ENCODE results near the gene GALNT2.

The GALNT2 gene

DNA sequence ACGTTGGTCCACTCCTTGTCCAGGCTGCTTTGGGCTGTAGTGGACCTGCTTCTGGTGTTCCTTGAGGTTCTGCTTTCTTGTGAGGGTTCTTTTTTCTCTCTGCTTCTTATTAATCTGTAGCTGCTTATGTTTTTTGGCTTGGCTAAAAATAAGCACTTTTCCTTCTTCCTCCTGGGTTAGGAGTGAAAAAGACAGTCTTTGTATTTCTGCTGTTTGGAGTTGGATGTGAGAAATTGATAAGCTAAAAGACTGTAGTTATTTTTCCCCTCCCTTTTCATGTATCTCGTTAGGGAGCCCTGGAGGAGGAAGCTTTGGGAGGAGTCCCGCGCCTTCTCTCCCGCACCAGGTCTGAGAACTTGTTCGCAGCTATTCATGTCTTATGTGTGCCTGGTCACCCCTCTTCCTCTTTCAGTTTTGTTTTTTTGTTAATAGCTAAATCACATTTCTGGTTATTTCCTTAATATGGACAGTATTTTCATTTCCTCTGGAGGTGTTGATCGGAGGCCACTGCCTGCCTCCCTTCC lies 79.0 kb downstream of the GALNT2 start:
- no peak for DNase-seq (ENCODE audit: low read depth in 2 of 2)

- DNase-seq (ENCODE audit: low read depth in 2 of 2) = no peak
Observed at GRCh38 chr1:230146709-230147108, 79.7 kb downstream of the GALNT2 start.

GRCh38 chr1:230147253-230148125 lies 80.5 kb downstream of the GALNT2 start:
- no peak for DNase-seq (ENCODE audit: low read depth in 2 of 2)

GRCh38 chr1:230148126-230148652 lies 81.2 kb downstream of the GALNT2 start:
- DNase-seq (ENCODE audit: low read depth in 2 of 2) = no peak

GRCh38 chr1:230148768-230149469 lies 81.9 kb downstream of the GALNT2 start:
- no peak for DNase-seq (ENCODE audit: low read depth in 2 of 2)

DNA sequence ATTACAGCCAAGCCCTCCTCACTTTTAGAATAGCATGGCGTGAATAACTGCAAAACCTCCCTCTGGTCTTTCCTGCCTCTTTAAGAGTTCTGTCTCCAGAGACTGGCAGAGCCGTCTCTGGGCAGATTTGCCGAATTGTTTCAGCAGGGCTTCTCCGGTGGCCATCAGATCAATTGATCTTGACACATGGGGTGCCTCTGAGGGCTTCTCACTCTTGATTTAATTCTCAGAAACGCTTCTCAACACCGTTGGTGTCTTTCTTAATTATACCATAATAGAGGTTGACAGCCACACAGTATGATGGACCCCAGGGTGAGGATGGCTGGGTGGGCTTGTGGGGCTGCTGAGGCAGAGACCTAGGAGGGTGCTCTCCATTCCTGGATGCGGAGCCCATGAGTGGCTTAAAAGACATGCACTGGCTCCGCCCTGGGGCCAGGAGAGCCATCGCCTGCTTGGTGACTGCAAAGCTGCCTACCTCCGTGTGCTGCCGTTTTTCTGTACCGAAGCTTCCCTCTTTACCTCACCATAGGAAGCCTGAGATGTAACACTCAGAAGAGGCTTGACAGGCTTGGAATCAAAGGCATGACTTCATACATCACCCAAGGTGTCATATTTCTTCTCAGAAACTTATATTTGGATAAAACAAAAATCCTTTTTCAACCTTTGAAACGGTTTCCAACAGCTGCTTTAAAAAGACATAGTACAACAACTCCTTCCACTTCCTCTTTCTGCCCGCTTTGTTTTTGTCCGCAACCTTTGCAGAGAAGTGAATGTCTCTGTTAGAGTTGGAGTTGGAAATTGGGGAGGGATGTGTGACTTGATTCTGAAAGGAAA lies 82.9 kb downstream of the GALNT2 start:
- no peak for DNase-seq (ENCODE audit: low read depth in 2 of 2)

DNA sequence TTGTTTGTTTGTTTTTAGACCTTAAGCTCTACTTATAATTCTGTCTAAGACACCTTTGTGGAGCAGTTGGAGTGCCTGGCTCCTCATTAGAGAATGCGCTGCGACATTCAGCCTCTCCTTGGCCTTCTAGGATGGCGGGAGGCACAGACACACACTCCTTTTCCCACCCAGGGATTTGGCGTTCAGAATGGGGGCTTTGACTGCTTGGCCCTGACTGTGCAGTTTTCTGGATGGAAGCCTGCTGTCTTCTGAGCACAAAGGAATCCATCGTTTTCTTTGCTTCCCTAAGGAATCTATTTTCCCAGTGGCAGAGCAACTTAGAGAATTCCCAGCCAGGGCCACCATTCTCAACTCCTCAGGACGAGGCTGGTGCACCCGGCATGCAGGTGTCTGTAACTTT lies 83.6 kb downstream of the GALNT2 start:
- no peak for DNase-seq (ENCODE audit: low read depth in 2 of 2)

GRCh38 chr1:230151924-230152468 lies 85.0 kb downstream of the GALNT2 start:
- DNase-seq (ENCODE audit: low read depth in 2 of 2) = no peak

DNA sequence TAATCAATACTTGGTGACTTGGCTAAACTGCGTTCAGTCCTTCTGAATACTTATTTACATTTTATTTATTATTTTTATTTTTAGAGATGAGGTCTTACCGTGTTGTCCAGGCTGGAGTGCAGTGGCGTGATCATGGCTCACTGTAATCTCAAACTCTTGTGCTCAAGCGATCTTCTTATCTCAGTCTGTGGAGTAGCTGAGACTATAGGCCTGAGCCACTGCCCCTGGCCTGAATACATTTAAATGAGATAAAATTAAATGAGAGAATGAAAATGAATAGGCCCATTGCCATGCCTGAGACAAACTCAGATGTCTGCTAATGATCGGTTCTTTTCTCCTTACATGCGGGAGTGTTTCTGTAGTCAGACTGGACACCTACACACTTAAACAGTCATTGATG lies 86.0 kb downstream of the GALNT2 start:
- DNase-seq (ENCODE audit: low read depth in 2 of 2) = no peak

- no peak for DNase-seq (ENCODE audit: low read depth in 2 of 2)
Observed at GRCh38 chr1:230153641-230154296, 86.7 kb downstream of the GALNT2 start.

DNA sequence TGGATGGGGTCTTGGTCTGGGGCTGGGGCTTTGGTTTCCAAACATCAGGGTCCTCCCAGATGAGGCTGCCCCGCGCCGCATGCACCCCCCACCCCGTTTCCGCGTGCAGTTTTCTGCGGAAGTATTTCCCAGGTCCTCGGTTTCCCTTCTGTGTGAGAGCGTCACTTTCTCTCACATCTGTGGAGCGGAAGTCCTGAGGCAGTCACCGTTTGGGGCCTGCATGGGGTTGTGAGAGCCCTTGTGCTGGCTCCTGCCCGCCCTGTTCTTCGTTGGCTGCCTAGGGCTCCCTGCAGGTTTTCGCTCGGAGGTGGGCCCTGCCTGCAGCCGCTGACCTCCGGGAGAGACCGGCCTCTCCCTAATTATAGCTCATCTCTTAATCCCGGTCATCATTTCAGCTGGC lies 88.0 kb downstream of the GALNT2 start:
- no peak for DNase-seq (ENCODE audit: low read depth in 2 of 2)

DNA sequence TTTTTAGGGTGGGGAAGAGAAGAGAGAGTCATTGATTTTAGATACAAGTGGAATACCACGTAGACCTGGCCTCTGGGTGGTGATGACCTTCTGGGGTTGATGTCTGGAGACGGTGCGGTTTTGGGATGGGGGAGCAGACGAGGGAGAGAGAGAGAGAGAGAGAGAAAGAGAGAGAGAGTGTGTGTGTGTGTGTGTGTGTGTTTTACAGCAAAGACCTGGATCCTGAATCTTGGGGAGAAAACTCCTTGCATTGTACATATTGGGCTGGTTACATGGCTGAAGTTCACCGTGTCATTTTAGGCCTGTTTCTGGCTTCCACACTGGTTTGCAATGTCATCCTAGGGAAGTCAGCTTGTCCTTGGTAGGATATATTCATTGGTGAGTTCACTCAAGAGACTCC lies 89.0 kb downstream of the GALNT2 start:
- DNase-seq (ENCODE audit: low read depth in 2 of 2) = no peak

- DNase-seq (ENCODE audit: low read depth in 2 of 2) = no peak
Observed at GRCh38 chr1:230156536-230156935, 89.5 kb downstream of the GALNT2 start.

- no peak for DNase-seq (ENCODE audit: low read depth in 2 of 2)
Observed at GRCh38 chr1:230157420-230158390, 90.7 kb downstream of the GALNT2 start.

GRCh38 chr1:230158415-230159291 lies 91.6 kb downstream of the GALNT2 start:
- DNase-seq (ENCODE audit: low read depth in 2 of 2) = no peak

DNA sequence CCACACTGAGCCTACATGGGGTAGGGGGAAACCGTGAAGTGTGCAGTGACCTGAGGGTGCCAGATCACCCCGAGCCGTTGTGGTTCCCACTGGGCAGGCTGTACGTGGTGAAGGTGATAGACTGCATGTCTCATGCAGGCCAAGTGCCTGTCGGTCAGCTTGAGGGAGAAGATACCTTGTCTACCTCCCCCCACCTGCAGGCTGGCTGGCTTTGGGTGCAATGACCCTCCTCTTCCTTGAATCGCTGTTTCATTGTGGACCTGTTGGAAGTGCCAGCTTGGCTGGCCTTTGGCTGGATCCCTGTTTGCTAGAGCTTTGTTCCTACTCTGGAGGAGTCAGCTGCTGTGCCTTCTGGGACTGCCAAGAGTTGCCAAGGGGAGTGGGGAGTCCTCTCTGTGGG lies 92.5 kb downstream of the GALNT2 start:
- DNase-seq (ENCODE audit: low read depth in 2 of 2) = no peak

DNA sequence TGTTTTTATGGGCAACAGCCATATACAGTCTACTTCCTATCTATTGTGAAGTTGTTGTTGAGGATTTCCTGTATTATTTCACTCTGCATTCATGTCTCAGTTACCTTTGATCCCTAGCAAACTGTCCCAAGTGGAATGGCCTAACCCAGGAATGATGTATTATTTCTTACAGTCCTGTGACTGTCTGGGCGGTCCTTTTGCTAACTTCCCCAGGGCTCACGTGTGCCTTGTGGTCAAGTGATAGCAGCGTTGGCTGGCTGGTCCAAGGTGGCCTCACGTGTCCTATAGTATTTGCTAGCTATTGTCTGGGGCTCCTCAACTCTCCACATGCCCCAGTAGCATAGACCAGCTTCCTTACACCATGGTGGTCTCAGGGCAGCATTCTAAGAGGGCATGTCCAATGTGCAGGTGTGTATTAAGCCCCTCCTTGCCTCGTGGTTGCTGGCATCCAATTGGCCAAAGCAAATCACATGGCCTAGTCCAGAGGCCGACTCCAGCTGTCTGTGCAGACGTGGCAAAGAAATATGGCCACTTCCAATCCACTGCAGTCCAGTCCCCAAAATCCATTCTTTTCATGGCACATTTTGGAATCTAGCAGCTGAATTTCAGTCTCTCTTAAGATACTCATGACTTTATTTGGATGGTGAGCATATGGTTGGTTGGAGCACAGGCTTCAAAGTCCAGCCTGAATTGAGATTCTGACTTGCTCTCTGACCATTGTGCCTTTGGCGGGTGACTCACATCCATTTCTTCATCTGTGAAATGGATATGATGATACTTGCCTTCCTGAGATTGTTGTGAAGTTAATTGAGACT lies 94.1 kb downstream of the GALNT2 start:
- no peak for DNase-seq (ENCODE audit: low read depth in 2 of 2)

DNA sequence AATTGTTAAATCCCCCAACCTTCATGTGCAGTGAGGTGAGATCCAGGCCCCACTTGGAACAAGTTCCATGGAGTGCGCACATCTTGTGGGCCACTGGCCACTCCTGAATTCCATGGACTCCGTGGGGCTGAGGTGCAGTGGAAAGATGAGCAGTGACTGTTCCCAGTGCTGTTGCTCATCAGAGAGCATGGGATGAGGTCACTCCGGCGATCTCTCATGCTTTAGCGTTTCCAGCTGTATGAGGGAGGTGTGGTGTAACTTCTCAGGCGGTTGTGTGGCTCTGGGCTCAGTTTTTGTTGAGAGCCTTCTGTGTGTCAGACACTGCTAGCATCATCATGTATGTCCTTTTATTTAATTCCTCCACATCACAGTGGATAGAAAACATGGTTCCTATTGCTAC lies 96.2 kb downstream of the GALNT2 start:
- DNase-seq (ENCODE audit: low read depth in 2 of 2) = no peak
